ENCODE data around the gene NUP98.

DNA sequence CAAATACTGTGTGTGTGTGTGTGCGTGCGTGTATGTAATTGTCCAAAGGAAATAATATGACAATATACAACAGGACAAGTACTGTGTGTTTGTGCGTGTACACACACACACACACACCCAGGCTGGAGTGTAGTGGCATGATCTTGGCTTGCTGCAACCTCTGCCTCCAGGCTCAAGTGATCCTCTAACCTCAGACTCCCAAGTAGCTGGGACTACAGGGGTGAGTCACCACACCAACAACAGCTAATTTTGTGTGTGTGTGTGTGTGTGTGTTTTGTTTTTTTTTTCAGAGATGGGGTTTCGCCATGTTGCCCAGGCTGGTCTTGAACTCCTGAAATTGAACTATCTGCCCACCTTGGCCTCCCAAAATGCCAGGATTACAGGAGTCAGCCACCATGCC is 61.5 kb downstream of the NUP98 start:
- TF ChIP-seq ZNF274 (IDR thresholded peaks at IDR 0.05; ENCODE audit: low read depth, low read length) (no peak), SUZ12 (IDR thresholded peaks at IDR 0.05; ENCODE audit: extremely low read depth, insufficient read depth, insufficient read length) (no peak)
